Thyroid gland (tissue), 4 donors: ENCODE measurements around the gene ARPP21. TPM values are rescaled to one million over a fixed set of nuclear protein-coding genes. Genes with fewer than 3 reads are reported as not detected.

Source experiments
- DNase-seq, 2 donors: peaks; one replicate each; pipeline ENCODE4 v3.0.0-alpha.2; 2019
- H3K27ac ChIP-seq, 3 donors: fragments of 200-600 bp; sonication (generic); 1 replicate in 2 of 3; 2 replicates in 1 of 3; pipeline ENCODE4 v1.5.1; 2016 to 2019; ENCODE audit warnings: mild to moderate bottlenecking in 1 of 3, moderate library complexity in 1 of 3
- H3K27me3 ChIP-seq: fragments of 200-600 bp; sonication (generic); one replicate; pipeline ENCODE4 v1.5.1; 2019
- H3K36me3 ChIP-seq, 2 donors: fragments of 200-600 bp; sonication (generic); one replicate each; pipeline ENCODE4 v1.5.1; 2016 to 2019
- H3K4me1 ChIP-seq, 2 donors: fragments of 200-600 bp; sonication (generic); one replicate each; pipeline ENCODE4 v1.5.1; 2017 to 2019
- H3K4me3 ChIP-seq, 3 donors: fragments of 200-600 bp; sonication (generic); replicated peaks in 1 of 3; 1 replicate in 2 of 3; 2 replicates in 1 of 3; pipeline ENCODE4 v1.5.1; 2016; ENCODE audit warnings: mild to moderate bottlenecking in 1 of 3
- H3K9me3 ChIP-seq: fragments of 200-600 bp; sonication (generic); one replicate; pipeline ENCODE4 v1.5.1; 2017
- CTCF ChIP-seq, 6 experiments: fragments of 200-600 bp in 3 of 6; fragments of 450-650 bp in 3 of 6; sonication (generic) in 3 of 6; IDR thresholded peaks; one replicate each; pipeline ENCODE4 v1.5.1; 2016 to 2019; ENCODE audit warnings: antibody characterized with exemption in 6 of 6, mild to moderate bottlenecking in 2 of 6, inconsistent platforms in 1 of 6, moderate library complexity in 1 of 6
- POLR2A ChIP-seq, 2 donors: fragments of 450-650 bp; IDR thresholded peaks; one replicate each; pipeline ENCODE4 v1.6.1; 2017; ENCODE audit warnings: antibody characterized with exemption in 2 of 2, mild to moderate bottlenecking in 2 of 2, moderate library complexity in 1 of 2
- WGBS, 2 donors: methylation state at CpG; one replicate each; pipeline ENCODE4 v1.1.5; 2017; 5-methylcytosine and 5-hydroxymethylcytosine counted together
- intact Hi-C: fragments of 100-400 bp; cut with DNase I; formaldehyde crosslinking; loops from one replicate; pipeline ENCODE4 v1.15.1; 2023
- total RNA-seq, 4 donors: library from RNA; depleted of rRNA; stranded (reverse); fragments of >200 nt; gene quantifications; one replicate each; pipeline ENCODE4 v1.2.3, GENCODE V29; 2016

The ARPP21 gene
- total RNA-seq, 4 donors from 2014 or later: not detected

DNA sequence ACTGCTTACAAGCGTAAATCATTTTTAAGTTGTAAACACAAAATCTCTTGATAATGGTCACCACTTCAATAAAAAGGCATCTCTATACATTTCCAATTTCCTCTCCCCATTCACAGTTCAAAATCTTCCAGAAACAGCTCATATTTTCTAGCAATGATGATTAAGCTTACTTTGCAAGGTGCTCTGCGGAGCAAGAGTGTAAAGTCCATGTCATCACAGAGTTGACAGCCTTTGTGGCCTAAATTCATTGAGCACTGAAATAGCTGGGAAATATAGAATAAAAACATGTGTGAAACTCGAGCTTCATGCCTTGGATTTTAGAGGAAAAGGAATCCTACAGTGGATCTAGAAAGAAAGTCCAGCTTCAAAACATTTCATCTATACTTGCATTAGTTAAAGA is 41.8 kb upstream of the ARPP21 start:
- Histone ChIP-seq H3K27ac (no peak overlapping the region), H3K4me1 (no peaks in the 10 kb centered on the region), H3K27me3 (no peaks in the 10 kb centered on the region), H3K36me3 (no peaks in the 10 kb centered on the region), H3K4me3 (no peak overlapping the region), H3K9me3 (no peaks in the 10 kb centered on the region)
- WGBS, 2 donors: 82 to 83% methylated on average over 3 of the region's 3 CpGs
- no peak for DNase-seq
- no peak for TF ChIP-seq POLR2A (IDR thresholded peaks at IDR 0.05)
- TF ChIP-seq CTCF (IDR thresholded peaks at IDR 0.05): no peak
- intact Hi-C loops: no loop called here

DNA sequence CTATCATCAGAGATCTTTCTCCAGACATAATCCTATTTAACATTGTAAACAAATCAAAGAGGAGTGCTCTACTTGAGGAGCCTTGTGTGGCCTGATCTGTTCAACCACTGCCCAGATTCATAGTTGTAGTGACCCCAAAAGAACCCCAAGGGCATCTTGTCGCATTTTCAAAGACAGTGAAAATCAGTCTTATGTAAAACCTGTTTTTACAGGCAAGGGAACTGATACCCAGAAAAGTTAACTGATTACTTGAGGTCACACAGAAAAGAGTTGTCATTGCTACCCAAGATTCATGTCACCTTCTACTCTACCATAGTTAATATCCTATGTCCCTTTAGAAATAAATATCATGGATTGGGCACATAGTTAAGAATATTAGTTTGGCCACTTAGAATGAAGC is 40.5 kb upstream of the ARPP21 start:
- no peak for DNase-seq
- H3K27ac ChIP-seq: no peak overlapping the region
- no peaks in the 10 kb centered on the region for H3K27me3 ChIP-seq
- no peak overlapping the region for H3K4me3 ChIP-seq
- intact Hi-C loops: no loop called here
- no peaks in the 10 kb centered on the region for H3K4me1 ChIP-seq
- H3K36me3 ChIP-seq: no peaks in the 10 kb centered on the region
- H3K9me3 ChIP-seq: no peaks in the 10 kb centered on the region
- TF ChIP-seq POLR2A (IDR thresholded peaks at IDR 0.05) (no peak), CTCF (IDR thresholded peaks at IDR 0.05) (no peak)
- 73 to 85% methylated on average over 1 of the region's 1 CpG for WGBS, 2 donors

DNA sequence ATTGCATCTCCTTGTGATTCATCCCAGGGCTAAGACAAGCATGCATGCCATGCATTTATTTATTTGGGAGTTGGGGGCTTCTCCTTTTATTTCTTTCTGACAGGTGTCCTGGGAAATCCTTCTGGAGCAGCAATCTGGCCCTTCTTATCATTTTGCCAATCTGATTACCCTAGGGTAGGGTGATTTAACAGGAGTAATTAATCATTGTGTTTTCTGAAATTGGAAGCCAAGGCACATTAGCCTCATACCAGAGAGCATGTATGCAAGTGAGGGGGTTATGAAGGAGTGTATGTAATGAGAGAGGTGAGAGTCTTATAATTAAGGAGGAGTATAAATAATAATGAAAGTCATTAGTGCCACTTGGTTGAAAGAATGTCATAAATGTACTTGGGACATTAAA is 37.4 kb upstream of the ARPP21 start:
- H3K27me3 ChIP-seq: no peaks in the 10 kb centered on the region

DNA sequence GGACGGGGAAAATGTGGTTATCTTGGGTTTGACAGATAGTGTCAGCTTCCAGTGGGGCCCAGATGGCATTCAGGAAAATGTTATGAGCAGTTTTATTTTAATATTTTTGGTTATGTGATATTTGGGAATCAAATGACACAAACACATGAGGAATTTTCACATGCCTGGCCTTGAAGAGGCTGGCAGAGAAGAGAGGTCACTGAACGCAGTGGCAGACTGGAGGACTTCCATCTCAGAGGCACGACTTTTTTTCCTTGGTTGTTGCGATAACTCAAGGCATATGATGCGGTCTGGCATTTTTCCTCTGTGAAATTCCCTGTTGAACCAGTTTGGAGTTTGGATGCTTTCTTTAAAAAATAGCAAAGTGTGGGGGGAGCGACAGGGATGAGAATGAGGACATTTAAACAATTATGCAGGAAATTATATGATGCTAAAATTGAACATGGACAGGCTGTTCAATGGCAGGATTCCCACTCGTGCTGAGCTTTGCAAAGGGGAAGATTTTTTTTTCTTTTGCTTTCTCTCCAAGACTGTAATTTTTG is 36.9 kb upstream of the ARPP21 start:
- no peaks in the 10 kb centered on the region for H3K9me3 ChIP-seq
- no peak overlapping the region for H3K27ac ChIP-seq
- H3K4me3 ChIP-seq: no peak overlapping the region
- no peaks in the 10 kb centered on the region for H3K27me3 ChIP-seq
- H3K36me3 ChIP-seq: no peaks in the 10 kb centered on the region
- DNase-seq: no peak
- H3K4me1 ChIP-seq: no peaks in the 10 kb centered on the region
- TF ChIP-seq POLR2A (IDR thresholded peaks at IDR 0.05) (no peak), CTCF (IDR thresholded peaks at IDR 0.05) (no peak)
- intact Hi-C loops: no loop called here
- WGBS, 2 donors: 68 to 75% methylated on average over 7 of the region's 7 CpGs

More for the DNA sequence above, 37.4 kb upstream of the ARPP21 start:
- no peak for DNase-seq
- TF ChIP-seq CTCF (IDR thresholded peaks at IDR 0.05): no peak
- TF ChIP-seq POLR2A (IDR thresholded peaks at IDR 0.05): no peak
- Histone ChIP-seq H3K4me1 (no peaks in the 10 kb centered on the region), H3K9me3 (no peaks in the 10 kb centered on the region), H3K4me3 (no peak overlapping the region), H3K36me3 (no peaks in the 10 kb centered on the region), H3K27ac (no peak overlapping the region)
- intact Hi-C loops: no loop called here

- 64 to 78% methylated on average over 3 of the region's 3 CpGs for WGBS, 2 donors
- DNase-seq: no peak
- no peaks in the 10 kb centered on the region for H3K4me1 ChIP-seq
- H3K36me3 ChIP-seq: no peaks in the 10 kb centered on the region
- TF ChIP-seq CTCF (IDR thresholded peaks at IDR 0.05) (no peak), POLR2A (IDR thresholded peaks at IDR 0.05) (no peak)
- intact Hi-C loops: no loop called here
- H3K27ac ChIP-seq: no peak overlapping the region
- no peak overlapping the region for H3K4me3 ChIP-seq
- H3K9me3 ChIP-seq: no peaks in the 10 kb centered on the region
- no peaks in the 10 kb centered on the region for H3K27me3 ChIP-seq
These were observed 23.0 kb upstream of the ARPP21 start for GRCh38 chr3:35616346-35616745.
